ENCODE data around the gene IGSF10. TPM values are rescaled to one million over a fixed set of nuclear protein-coding genes. Genes with fewer than 3 reads are reported as not detected.

IGSF10 gene
- total RNA-seq, 1 experiment from 2014 or later: 2.2 TPM

GRCh38 chr3:151462278-151462780 is 1.5 kb upstream of the IGSF10 start:
- DNase-seq (ENCODE audit: low spot score): no peak

GRCh38 chr3:151460228-151460627 is 633 bp downstream of the IGSF10 start:
- peak; percentile 35 for DNase-seq (ENCODE audit: low spot score)

- no peak for DNase-seq (ENCODE audit: low spot score)
Measured at GRCh38 chr3:151459358-151459757, 1.5 kb downstream of the IGSF10 start.

- no peak for DNase-seq (ENCODE audit: low spot score)
Measured at GRCh38 chr3:151456065-151456464, 4.8 kb downstream of the IGSF10 start.

- DNase-seq (ENCODE audit: low spot score): no peak
Measured at GRCh38 chr3:151452841-151453240, 8.0 kb downstream of the IGSF10 start.

GRCh38 chr3:151452368-151452767 is 8.5 kb downstream of the IGSF10 start:
- no peak for DNase-seq (ENCODE audit: low spot score)

GRCh38 chr3:151446002-151446340 is 14.9 kb downstream of the IGSF10 start:
- no peak for DNase-seq (ENCODE audit: low spot score)

GRCh38 chr3:151445273-151446001 is 15.4 kb downstream of the IGSF10 start:
- no peak for DNase-seq (ENCODE audit: low spot score)

- peak; percentile 19 for DNase-seq (ENCODE audit: low spot score)
Measured at GRCh38 chr3:151443583-151443982, 17.3 kb downstream of the IGSF10 start.

GRCh38 chr3:151440940-151441339 is 19.9 kb downstream of the IGSF10 start:
- no peak for DNase-seq (ENCODE audit: low spot score)

- peak; percentile 96 for DNase-seq (ENCODE audit: low spot score)
Measured at GRCh38 chr3:151439652-151440125, 21.2 kb downstream of the IGSF10 start.

GRCh38 chr3:151437906-151438305 is 23.0 kb downstream of the IGSF10 start:
- no peak for DNase-seq (ENCODE audit: low spot score)

- no peak for DNase-seq (ENCODE audit: low spot score)
Measured at GRCh38 chr3:151436675-151437446, 24.0 kb downstream of the IGSF10 start.

GRCh38 chr3:151434151-151434890 is 26.5 kb downstream of the IGSF10 start:
- DNase-seq (ENCODE audit: low spot score): peak; percentile 75

GRCh38 chr3:151432616-151433372 is 28.1 kb downstream of the IGSF10 start:
- no peak for DNase-seq (ENCODE audit: low spot score)

GRCh38 chr3:151431940-151432339 is 28.9 kb downstream of the IGSF10 start:
- DNase-seq (ENCODE audit: low spot score): peak; percentile 42

GRCh38 chr3:151430821-151431484 is 29.9 kb downstream of the IGSF10 start:
- no peak for DNase-seq (ENCODE audit: low spot score)

- no peak for DNase-seq (ENCODE audit: low spot score)
Measured at GRCh38 chr3:151428386-151428785, 32.5 kb downstream of the IGSF10 start.

- no peak for DNase-seq (ENCODE audit: low spot score)
Measured at GRCh38 chr3:151426341-151426657, 34.6 kb downstream of the IGSF10 start.

- peak; percentile 52 for DNase-seq (ENCODE audit: low spot score)
Measured at GRCh38 chr3:151425627-151426340, 35.1 kb downstream of the IGSF10 start.

All from HT-29 (cell line).